IMR-90 (cell line): ENCODE measurements around the gene CPTP. TPM values are rescaled to one million over a fixed set of nuclear protein-coding genes. Genes with fewer than 3 reads are reported as not detected.

Experiments used
- ATAC-seq: fragments of 200-7000 bp; cut with Tn5 transposase; 2 replicates; pipeline ENCODE4 v1.9.1; 2020; ENCODE audit warnings: low read depth, mild to moderate bottlenecking, moderate library complexity
- BruUV-seq: library from RNA; stranded (reverse); fragments of 400-500 nt; replicated peaks from 2 replicates; lab custom pipeline; 2021; lab: Mats Ljungman, UMichigan
- CTCF ChIA-PET: fragments of 300-600 bp; formaldehyde crosslinking; extraction: SDS; loops from one replicate; lab custom pipeline; 2021; ENCODE audit warnings: antibody characterized with exemption; lab: Yijun Ruan, JAX
- POLR2A ChIA-PET: fragments of 300-600 bp; sonication (Branson Sonifier 250); formaldehyde crosslinking; loops from one replicate; lab custom pipeline; 2022; ENCODE audit warnings: antibody characterized with exemption; ENCODE audit not compliant: unreplicated experiment; lab: Charles Lee
- DNase-seq: peaks from one replicate; pipeline ENCODE4 v3.0.0; 2013
- H2AFZ ChIP-seq: replicated peaks from 2 replicates; pipeline ENCODE3; 2013; ENCODE audit warnings: low read length, mild to moderate bottlenecking; ENCODE audit not compliant: poor library complexity
- H2AK5ac ChIP-seq: 2 replicates; pipeline ENCODE4 v1.6.1; 2013; ENCODE audit warnings: low read depth, low read length, inconsistent platforms
- H2AK9ac ChIP-seq: replicated peaks from 2 replicates; pipeline ENCODE3; 2013; ENCODE audit warnings: mild to moderate bottlenecking, low read depth, low read length, moderate library complexity; ENCODE audit not compliant: poor library complexity
- H2BK120ac ChIP-seq: 2 replicates; pipeline ENCODE4 v1.6.1; 2013; ENCODE audit warnings: low read depth, low read length, inconsistent platforms
- H2BK15ac ChIP-seq: 3 replicates; pipeline ENCODE4 v1.6.1; 2013; ENCODE audit warnings: low read depth, low read length, inconsistent platforms
- H2BK20ac ChIP-seq: 2 replicates; pipeline ENCODE4 v1.6.1; 2013; ENCODE audit warnings: low read depth, mild to moderate bottlenecking, inconsistent platforms, low read length, moderate library complexity
- H2BK5ac ChIP-seq: 2 replicates; pipeline ENCODE4 v1.6.1; 2013; ENCODE audit warnings: mild to moderate bottlenecking, low read depth, low read length, inconsistent platforms; ENCODE audit not compliant: poor library complexity, severe bottlenecking
- H3K14ac ChIP-seq: replicated peaks from 2 replicates; pipeline ENCODE4 v1.6.1; 2013; ENCODE audit warnings: low read depth, low read length, inconsistent platforms
- H3K18ac ChIP-seq: 2 replicates; pipeline ENCODE4 v1.6.1; 2013; ENCODE audit warnings: low read depth, low read length, control low read depth
- H3K23ac ChIP-seq: 2 replicates; pipeline ENCODE4 v1.6.1; 2013; ENCODE audit warnings: low read depth, low read length, inconsistent platforms
- H3K27ac ChIP-seq: 2 replicates; pipeline ENCODE4 v1.5.1; 2013; ENCODE audit warnings: mild to moderate bottlenecking, control low read depth, low read length; ENCODE audit not compliant: insufficient read depth
- H3K27me3 ChIP-seq: 2 replicates; pipeline ENCODE4 v1.6.1; 2013; ENCODE audit warnings: low read length; ENCODE audit not compliant: control insufficient read depth, insufficient read depth
- H3K36me3 ChIP-seq: 2 replicates; pipeline ENCODE4 v1.6.1; 2013; ENCODE audit warnings: low read length, mixed read lengths; ENCODE audit not compliant: control insufficient read depth, insufficient read depth
- H3K4ac ChIP-seq: 2 replicates; pipeline ENCODE4 v1.6.1; 2013; ENCODE audit warnings: low read depth, low read length, inconsistent platforms
- H3K4me1 ChIP-seq: 2 replicates; pipeline ENCODE4 v1.6.1; 2013; ENCODE audit warnings: low read length, mixed read lengths; ENCODE audit not compliant: control insufficient read depth, insufficient read depth
- H3K4me2 ChIP-seq: 2 replicates; pipeline ENCODE4 v1.6.1; 2013; ENCODE audit warnings: low read depth, mild to moderate bottlenecking, control low read depth, low read length, moderate library complexity
- H3K4me3 ChIP-seq: 2 replicates; pipeline ENCODE4 v1.5.1; 2013; ENCODE audit warnings: low read depth, mild to moderate bottlenecking, control low read depth, low read length, moderate library complexity; ENCODE audit not compliant: insufficient read depth
- H3K56ac ChIP-seq: 2 replicates; pipeline ENCODE4 v1.6.1; 2013; ENCODE audit warnings: low read length, inconsistent platforms; ENCODE audit not compliant: insufficient read depth; ENCODE audit errors: extremely low read depth
- H3K79me1 ChIP-seq, 2 experiments: 2 replicates each; pipeline ENCODE4 v1.6.1; 2013; ENCODE audit warnings: low read length in 2 of 2, inconsistent platforms in 1 of 2, low read depth in 1 of 2
- H3K9ac ChIP-seq: 2 replicates; pipeline ENCODE4 v1.6.1; 2013; ENCODE audit warnings: low read depth, low read length, control low read depth
- H3K9me1 ChIP-seq: 2 replicates; pipeline ENCODE4 v1.6.1; 2013; ENCODE audit warnings: low read length, inconsistent platforms; ENCODE audit not compliant: insufficient read depth
- H3K9me3 ChIP-seq: 2 replicates; pipeline ENCODE4 v1.6.1; 2013; ENCODE audit warnings: low read length; ENCODE audit not compliant: control insufficient read depth, insufficient read depth
- H4K20me1 ChIP-seq: 2 replicates; pipeline ENCODE4 v1.6.1; 2013; ENCODE audit warnings: low read length, inconsistent platforms; ENCODE audit not compliant: insufficient read depth
- H4K5ac ChIP-seq: 2 replicates; pipeline ENCODE4 v1.6.1; 2013; ENCODE audit warnings: mild to moderate bottlenecking, low read depth, low read length, control low read depth
- H4K8ac ChIP-seq, 2 experiments: 2 replicates each; pipeline ENCODE4 v1.6.1; 2013; ENCODE audit warnings: low read depth in 2 of 2, low read length in 2 of 2, control low read depth in 1 of 2, inconsistent platforms in 1 of 2
- H4K91ac ChIP-seq: 2 replicates; pipeline ENCODE4 v1.6.1; 2013; ENCODE audit warnings: low read depth, low read length, inconsistent platforms; ENCODE audit not compliant: insufficient read depth
- BHLHE40 ChIP-seq: fragments of 150-350 bp; IDR thresholded peaks from 2 replicates; pipeline ENCODE4 v1.6.1; 2016; ENCODE audit warnings: mild to moderate bottlenecking, low read depth, low read length
- CEBPB ChIP-seq: IDR thresholded peaks from 2 replicates; pipeline ENCODE4 v1.6.1; 2012; ENCODE audit warnings: low read depth, low read length, improper control_type of control experiment
- CHD1 ChIP-seq: IDR thresholded peaks from 2 replicates; pipeline ENCODE4 v1.6.1; 2012; ENCODE audit warnings: low read depth, low read length, improper control_type of control experiment
- FOS ChIP-seq: fragments of 150-350 bp; IDR thresholded peaks from 2 replicates; pipeline ENCODE4 v1.6.1; 2016; ENCODE audit warnings: low read depth, low read length
- MAZ ChIP-seq: IDR thresholded peaks from 2 replicates; pipeline ENCODE4 v1.6.1; 2012; ENCODE audit warnings: low read depth, mild to moderate bottlenecking, low read length, improper control_type of control experiment, moderate library complexity, borderline replicate concordance
- MXI1 ChIP-seq: IDR thresholded peaks from 2 replicates; pipeline ENCODE4 v1.6.1; 2012; ENCODE audit warnings: low read depth, mild to moderate bottlenecking, low read length, moderate library complexity, borderline replicate concordance
- NFE2L2 ChIP-seq: fragments of 150-350 bp; IDR thresholded peaks from 2 replicates; pipeline ENCODE4 v1.6.1; 2016; ENCODE audit warnings: low read depth, mild to moderate bottlenecking, low read length
- POLR2A ChIP-seq: IDR thresholded peaks from 2 replicates; pipeline ENCODE4 v1.6.1; 2012; ENCODE audit warnings: mild to moderate bottlenecking, low read depth, low read length
- SMC3 ChIP-seq: fragments of 150-350 bp; IDR thresholded peaks from 2 replicates; pipeline ENCODE4 v1.6.1; 2016; ENCODE audit warnings: low read depth, mild to moderate bottlenecking, antibody characterized with exemption, low read length, moderate library complexity
- USF2 ChIP-seq: fragments of 150-350 bp; IDR thresholded peaks from 2 replicates; pipeline ENCODE4 v1.6.1; 2017; ENCODE audit warnings: mild to moderate bottlenecking, antibody characterized with exemption, low read length, low read depth
- WGBS, 2 experiments: methylation state at CpG; one replicate each; pipeline versions ENCODE4 v1.1.5 to v1.1.7; 2013; ENCODE audit warnings: missing lambda C conversion rate in 2 of 2; ENCODE audit not compliant: insufficient read length in 1 of 2; ENCODE audit errors: extremely low coverage in 2 of 2; 5-methylcytosine and 5-hydroxymethylcytosine counted together
- dilution Hi-C: fragments of 300-500 bp; cut with HindIII; formaldehyde crosslinking; loops from one replicate; pipeline ENCODE4 v1.14.3; 2018; ENCODE audit warnings: low sequenced_read_pairs; ENCODE audit not compliant: unreplicated experiment
- in situ Hi-C: fragments of 300-500 bp; cut with MboI; formaldehyde crosslinking; loops from 3 replicates; pipeline ENCODE4 v1.14.3; 2019; ENCODE audit warnings: low sequenced_read_pairs, inconsistent platforms, mixed read lengths
- intact Hi-C: fragments of 100-400 bp; cut with micrococcal nuclease; formaldehyde crosslinking; loops from 2 replicates; pipeline ENCODE4 v1.10.0; 2022
- polyA plus RNA-seq, 3 experiments: library from polyadenylated mRNA; depleted of rRNA; stranded (reverse); fragments of >200 nt; gene quantifications; 2 replicates each; pipeline ENCODE4 v1.2.3, GENCODE V29; 2012; ENCODE audit warnings: low replicate concordance in 1 of 3
- total RNA-seq: library from RNA; depleted of rRNA; stranded (reverse); fragments of >200 nt; gene quantifications from 2 replicates; pipeline ENCODE4 v1.2.3, GENCODE V29; 2012
- TF ChIP-seq, protein P1 (sequence below): conservative IDR thresholded peaks from 2 replicates; pipeline ENCODE4 v1.5.1; 2012; ENCODE audit warnings: mild to moderate bottlenecking, low read depth, low read length, improper control_type of control experiment
- TF ChIP-seq, protein P2 (sequence below): fragments of 150-350 bp; IDR thresholded peaks from 2 replicates; pipeline ENCODE4 v1.6.1; 2016; ENCODE audit warnings: low read depth, mild to moderate bottlenecking, low read length, moderate library complexity, borderline replicate concordance

The CPTP gene
- total and polyA plus RNA-seq, 2 of the 4 experiments (the other 2 are of a cell fraction): 2.7 to 12.1 TPM

GRCh38 chr1:1321477-1321876, 3.1 kb upstream of the CPTP start:
- Histone ChIP-seq H3K4me3 (no peak overlapping the region), H3K4me1 (peaks cover 16% of the 10 kb centered on the region; the same call in 1 of the 2 replicates), H4K8ac (no peak overlapping the region), H4K5ac (no peak overlapping the region), H2BK5ac (no peak overlapping the region), H3K36me3 (peaks cover 25% of the 10 kb centered on the region), H3K9me1 (peaks cover 4% of the 10 kb centered on the region), H3K79me1 (peaks cover 4 to 73% of the 10 kb centered on the region in 2 experiments), H3K4me2 (no peak overlapping the region), H3K27ac (no peak overlapping the region; the same call in 1 of the 2 replicates), H3K9me3 (no peaks in the 10 kb centered on the region), H2BK120ac (no peak overlapping the region), H3K4ac (no peak overlapping the region), H3K9ac (no peak overlapping the region), H3K56ac (no peak overlapping the region), H2BK20ac (no peak overlapping the region), H2AFZ (no peak overlapping the region), H4K20me1 (peaks cover 73% of the 10 kb centered on the region), H2AK9ac (no peak overlapping the region), H3K23ac (no peak overlapping the region), H3K18ac (no peak overlapping the region), H3K27me3 (no peaks in the 10 kb centered on the region), H2AK5ac (no peak overlapping the region), H4K91ac (no peak overlapping the region), H2BK15ac (no peak overlapping the region), H3K14ac (no peak overlapping the region)
- ChIA-PET CTCF (no interaction called here), POLR2A (no interaction called here)
- BruUV-seq: no TSS peak
- 92% methylated on average over 7 of the region's 8 CpGs; no CpG with 5 or more reads in 1 of the 2 experiments for WGBS, 2 experiments
- dilution Hi-C loops: no loop called here
- intact Hi-C loops: no loop called here
- TF ChIP-seq, protein P1, sequence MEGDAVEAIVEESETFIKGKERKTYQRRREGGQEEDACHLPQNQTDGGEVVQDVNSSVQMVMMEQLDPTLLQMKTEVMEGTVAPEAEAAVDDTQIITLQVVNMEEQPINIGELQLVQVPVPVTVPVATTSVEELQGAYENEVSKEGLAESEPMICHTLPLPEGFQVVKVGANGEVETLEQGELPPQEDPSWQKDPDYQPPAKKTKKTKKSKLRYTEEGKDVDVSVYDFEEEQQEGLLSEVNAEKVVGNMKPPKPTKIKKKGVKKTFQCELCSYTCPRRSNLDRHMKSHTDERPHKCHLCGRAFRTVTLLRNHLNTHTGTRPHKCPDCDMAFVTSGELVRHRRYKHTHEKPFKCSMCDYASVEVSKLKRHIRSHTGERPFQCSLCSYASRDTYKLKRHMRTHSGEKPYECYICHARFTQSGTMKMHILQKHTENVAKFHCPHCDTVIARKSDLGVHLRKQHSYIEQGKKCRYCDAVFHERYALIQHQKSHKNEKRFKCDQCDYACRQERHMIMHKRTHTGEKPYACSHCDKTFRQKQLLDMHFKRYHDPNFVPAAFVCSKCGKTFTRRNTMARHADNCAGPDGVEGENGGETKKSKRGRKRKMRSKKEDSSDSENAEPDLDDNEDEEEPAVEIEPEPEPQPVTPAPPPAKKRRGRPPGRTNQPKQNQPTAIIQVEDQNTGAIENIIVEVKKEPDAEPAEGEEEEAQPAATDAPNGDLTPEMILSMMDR: no peak
- no peak for TF ChIP-seq CHD1
- no peak for TF ChIP-seq MXI1
- TF ChIP-seq SMC3: no peak
- TF ChIP-seq, protein P2, sequence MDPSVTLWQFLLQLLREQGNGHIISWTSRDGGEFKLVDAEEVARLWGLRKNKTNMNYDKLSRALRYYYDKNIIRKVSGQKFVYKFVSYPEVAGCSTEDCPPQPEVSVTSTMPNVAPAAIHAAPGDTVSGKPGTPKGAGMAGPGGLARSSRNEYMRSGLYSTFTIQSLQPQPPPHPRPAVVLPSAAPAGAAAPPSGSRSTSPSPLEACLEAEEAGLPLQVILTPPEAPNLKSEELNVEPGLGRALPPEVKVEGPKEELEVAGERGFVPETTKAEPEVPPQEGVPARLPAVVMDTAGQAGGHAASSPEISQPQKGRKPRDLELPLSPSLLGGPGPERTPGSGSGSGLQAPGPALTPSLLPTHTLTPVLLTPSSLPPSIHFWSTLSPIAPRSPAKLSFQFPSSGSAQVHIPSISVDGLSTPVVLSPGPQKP: no peak
- TF ChIP-seq POLR2A: no peak
- TF ChIP-seq NFE2L2: no peak
- no peak for TF ChIP-seq USF2
- no peak for TF ChIP-seq MAZ
- TF ChIP-seq BHLHE40: no peak
- TF ChIP-seq FOS: no peak
- no peak for TF ChIP-seq CEBPB
- ATAC-seq: no peak
- in situ Hi-C loops: no loop called here
- DNase-seq: no peak
